ENCODE measurements around the gene TRIP13.

The TRIP13 gene

GRCh38 chr5:865771-866170, 26.9 kb upstream of the TRIP13 start:
- Histone ChIP-seq H3K9me3 (no peaks in the 10 kb centered on the region), H3K4me1 (peaks cover 3% of the 10 kb centered on the region; the same call in 1 of the 2 replicates), H3K36me3 (peaks cover 79% of the 10 kb centered on the region), H3K27me3 (no peaks in the 10 kb centered on the region), H3K4me3 (ENCODE audit: low read depth, low read length) (no peak overlapping the region)
- no peak for DNase-seq
- TF ChIP-seq CTCF (IDR thresholded peaks at IDR 0.05; ENCODE audit: low read depth, low read length), result no peak

- TF ChIP-seq CTCF (IDR thresholded peaks at IDR 0.05; ENCODE audit: low read depth, low read length), result no peak
- no peak overlapping the region for H3K4me3 ChIP-seq (ENCODE audit: low read depth, low read length)
- H3K4me1 ChIP-seq, result peaks cover 3% of the 10 kb centered on the region; the same call in 1 of the 2 replicates
- no peaks in the 10 kb centered on the region for H3K9me3 ChIP-seq
- DNase-seq, result no peak
- no peaks in the 10 kb centered on the region for H3K27me3 ChIP-seq
- H3K36me3 ChIP-seq, result peaks cover 89% of the 10 kb centered on the region
Observed at GRCh38 chr5:867300-867870, 25.3 kb upstream of the TRIP13 start.

- Histone ChIP-seq H3K9me3 (no peaks in the 10 kb centered on the region), H3K36me3 (peaks cover 91% of the 10 kb centered on the region), H3K4me3 (ENCODE audit: low read depth, low read length) (no peak overlapping the region), H3K4me1 (no peaks in the 10 kb centered on the region), H3K27me3 (no peaks in the 10 kb centered on the region)
- no peak for TF ChIP-seq CTCF (IDR thresholded peaks at IDR 0.05; ENCODE audit: low read depth, low read length)
- DNase-seq, result no peak
Observed at GRCh38 chr5:868428-869135, 24.1 kb upstream of the TRIP13 start.

- no peak overlapping the region for H3K4me3 ChIP-seq (ENCODE audit: low read depth, low read length)
- peaks cover 89% of the 10 kb centered on the region for H3K36me3 ChIP-seq
- DNase-seq, result no peak
- TF ChIP-seq CTCF (IDR thresholded peaks at IDR 0.05; ENCODE audit: low read depth, low read length), result no peak
- no peaks in the 10 kb centered on the region for H3K4me1 ChIP-seq
- H3K9me3 ChIP-seq, result no peaks in the 10 kb centered on the region
- H3K27me3 ChIP-seq, result no peaks in the 10 kb centered on the region
Observed at GRCh38 chr5:870956-871355, 21.7 kb upstream of the TRIP13 start.

GRCh38 chr5:871596-872298, 20.9 kb upstream of the TRIP13 start:
- peaks cover 93% of the 10 kb centered on the region for H3K36me3 ChIP-seq
- no peaks in the 10 kb centered on the region for H3K4me1 ChIP-seq
- no peak for TF ChIP-seq CTCF (IDR thresholded peaks at IDR 0.05; ENCODE audit: low read depth, low read length)
- no peak for DNase-seq
- no peaks in the 10 kb centered on the region for H3K9me3 ChIP-seq
- no peak overlapping the region for H3K4me3 ChIP-seq (ENCODE audit: low read depth, low read length)
- no peaks in the 10 kb centered on the region for H3K27me3 ChIP-seq

- H3K36me3 ChIP-seq, result peaks cover 92% of the 10 kb centered on the region
Observed at GRCh38 chr5:872301-872700, 20.4 kb upstream of the TRIP13 start.

More at GRCh38 chr5:872301-872700, 20.4 kb upstream of the TRIP13 start:
- TF ChIP-seq CTCF (IDR thresholded peaks at IDR 0.05; ENCODE audit: low read depth, low read length), result no peak
- no peak overlapping the region for H3K4me3 ChIP-seq (ENCODE audit: low read depth, low read length)
- no peaks in the 10 kb centered on the region for H3K9me3 ChIP-seq
- no peak for DNase-seq
- H3K4me1 ChIP-seq, result no peaks in the 10 kb centered on the region
- no peaks in the 10 kb centered on the region for H3K27me3 ChIP-seq

All from BE2C (cell line).